K562 (cell line): ENCODE results near the gene EPHB2. TPM values are rescaled to one million over a fixed set of nuclear protein-coding genes. Genes with fewer than 3 reads are reported as not detected.

Source experiments
- ATAC-seq: fragments of 200-7000 bp; cut with Tn5 transposase; 3 replicates; pipeline ENCODE4 v1.9.1; 2020; ENCODE audit warnings: moderate library complexity
- BruUV-seq: library from RNA; stranded (reverse); fragments of 400-500 nt; replicated peaks from 2 replicates; lab custom pipeline; 2021; lab: Mats Ljungman, UMichigan
- CTCF ChIA-PET: fragments of 300-600 bp; formaldehyde crosslinking; extraction: SDS; loops from one replicate; lab custom pipeline; 2021; ENCODE audit warnings: low intra/inter-chr PET ratio; lab: Yijun Ruan, JAX
- POLR2A ChIA-PET: fragments of 300-600, 350-650 bp; sonication (Branson Sonifier 250); formaldehyde crosslinking; extraction: SDS; loops from one replicate; lab custom pipeline; 2021; ENCODE audit warnings: antibody characterized with exemption, inconsistent platforms; lab: Yijun Ruan, JAX
- DNase-seq, 4 experiments: peaks; one replicate each; pipeline versions ENCODE4 v3.0.0 to v3.0.0-alpha.2; 2011 to 2018; ENCODE audit warnings: low spot score in 3 of 4, mixed read lengths in 3 of 4; ENCODE audit errors: extremely low read depth in 1 of 4
- FAIRE-seq: peaks from 2 replicates; lab custom pipeline; 2011; peaks lifted over from hg19 to GRCh38; lab: Jason Lieb, UNC
- H2AFZ ChIP-seq: 2 replicates; pipeline ENCODE4 v1.6.0; 2011; ENCODE audit warnings: low read depth, low read length, control low read depth, inconsistent platforms
- H3K27ac ChIP-seq: fragments of 200-600 bp; 3 replicates; pipeline ENCODE4 v1.8.0; 2011; ENCODE audit warnings: low read depth, mild to moderate bottlenecking, control low read depth, inconsistent platforms, low read length, moderate library complexity, mixed read lengths; ENCODE audit errors: extremely low read depth
- H3K27me3 ChIP-seq, 2 experiments: fragments of 300-600 bp in 1 of 2; 2 replicates in 1 of 2; 3 replicates in 1 of 2; pipeline versions ENCODE4 v1.6.0 to v1.8.0; 2011; ENCODE audit warnings: inconsistent platforms in 2 of 2, low read length in 2 of 2, mild to moderate bottlenecking in 1 of 2, mixed read lengths in 1 of 2, moderate library complexity in 1 of 2; ENCODE audit not compliant: control insufficient read depth in 2 of 2, insufficient read depth in 2 of 2
- H3K36me3 ChIP-seq: fragments of 300-600 bp; 3 replicates; pipeline ENCODE4 v1.8.0; 2011; ENCODE audit warnings: mild to moderate bottlenecking, low read length, inconsistent platforms; ENCODE audit not compliant: control insufficient read depth, insufficient read depth
- H3K4me1 ChIP-seq, 2 experiments: fragments of 200-600 bp in 1 of 2; replicated peaks in 1 of 2; 2 replicates in 1 of 2; 3 replicates in 1 of 2; pipeline versions ENCODE4 v1.5.1 to v1.8.0; 2011; ENCODE audit warnings: inconsistent platforms in 2 of 2, low read length in 2 of 2, mild to moderate bottlenecking in 1 of 2, mixed read lengths in 1 of 2, moderate library complexity in 1 of 2; ENCODE audit not compliant: control insufficient read depth in 2 of 2, insufficient read depth in 2 of 2
- H3K4me2 ChIP-seq: 2 replicates; pipeline ENCODE4 v1.6.1; 2011; ENCODE audit warnings: low read length, control low read depth, inconsistent platforms, mixed read lengths; ENCODE audit not compliant: insufficient read depth
- H3K4me3 ChIP-seq: fragments of 200-600 bp; sonication (generic), shearing (Covaris generic); 2 replicates; pipeline ENCODE4 v1.5.1; 2016; ENCODE audit warnings: control low read depth, inconsistent platforms
- H3K79me2 ChIP-seq: fragments of 200-600 bp; 3 replicates; pipeline ENCODE4 v1.8.0; 2011; ENCODE audit warnings: low read length, inconsistent platforms; ENCODE audit not compliant: control insufficient read depth, insufficient read depth
- H3K9ac ChIP-seq, 2 experiments: 2 replicates each; pipeline versions ENCODE4 v1.6.0 to v1.6.1; 2011; ENCODE audit warnings: low read depth in 2 of 2, low read length in 2 of 2, control low read depth in 1 of 2, inconsistent platforms in 1 of 2, mild to moderate bottlenecking in 1 of 2, mixed read lengths in 1 of 2; ENCODE audit not compliant: insufficient read depth in 1 of 2
- H3K9me1 ChIP-seq: one replicate; pipeline ENCODE4 v1.6.0; 2011; ENCODE audit warnings: inconsistent platforms, mild to moderate bottlenecking, low read length, moderate library complexity; ENCODE audit not compliant: control insufficient read depth, insufficient read depth
- H3K9me3 ChIP-seq: replicated peaks from 2 replicates; pipeline ENCODE4 v1.5.1; 2011; ENCODE audit warnings: low read depth, low read length, inconsistent platforms; ENCODE audit not compliant: control insufficient read depth, insufficient read depth
- H4K20me1 ChIP-seq: replicated peaks from 2 replicates; pipeline ENCODE4 v1.6.1; 2011; ENCODE audit warnings: low read length, inconsistent platforms, mixed read lengths; ENCODE audit not compliant: control insufficient read depth, insufficient read depth
- BCOR ChIP-seq: fragments of 450-650 bp; IDR thresholded peaks from 2 replicates; pipeline ENCODE4 v1.6.1; 2016
- E2F6 ChIP-seq, 2 experiments: IDR thresholded peaks; 2 replicates each; pipeline ENCODE4 v1.6.1; 2011; ENCODE audit warnings: borderline replicate concordance in 1 of 2, control low read depth in 1 of 2, low read depth in 1 of 2, low read length in 1 of 2, mild to moderate bottlenecking in 1 of 2, mixed read lengths in 1 of 2, moderate library complexity in 1 of 2; ENCODE audit not compliant: insufficient read depth in 1 of 2, insufficient read length in 1 of 2, poor library complexity in 1 of 2, severe bottlenecking in 1 of 2; ENCODE audit errors: extremely low read depth in 1 of 2
- EGR1 ChIP-seq: fragments of 450-650 bp; conservative IDR thresholded peaks from 2 replicates; pipeline ENCODE4 v1.6.1; 2017; ENCODE audit warnings: mild to moderate bottlenecking
- IRF2 ChIP-seq: sonication (generic); formaldehyde crosslinking; IDR thresholded peaks from 2 replicates; pipeline ENCODE4 v1.8.1; 2022; ENCODE audit warnings: mild to moderate bottlenecking, missing genetic modification reagents
- RBM39 ChIP-seq: fragments of 200-400 bp; formaldehyde crosslinking; optimal IDR thresholded peaks from 2 replicates; pipeline ENCODE3; 2018; ENCODE audit warnings: low read depth, low read length
- RFX1 ChIP-seq: fragments of 450-650 bp; IDR thresholded peaks from 2 replicates; pipeline ENCODE4 v1.6.1; 2016; ENCODE audit warnings: mild to moderate bottlenecking, moderate library complexity
- RFX7 ChIP-seq: fragments of 250-450 bp; sonication (Bioruptor Pico); IDR thresholded peaks from 2 replicates; pipeline ENCODE4 v1.5.1; 2021; ENCODE audit warnings: mild to moderate bottlenecking
- ZFPM2 ChIP-seq: fragments of 250-450 bp; sonication (Bioruptor Pico); IDR thresholded peaks from 2 replicates; pipeline ENCODE4 v1.5.1; 2022; ENCODE audit warnings: mild to moderate bottlenecking
- ZFX ChIP-seq: sonication (generic); formaldehyde crosslinking; IDR thresholded peaks from 2 replicates; pipeline ENCODE4 v1.8.0; 2022; ENCODE audit warnings: mild to moderate bottlenecking, missing genetic modification reagents, moderate library complexity
- ZNF23 ChIP-seq: fragments of 250-450 bp; sonication (Bioruptor Pico); IDR thresholded peaks from 2 replicates; pipeline ENCODE4 v1.4.0; 2020; ENCODE audit warnings: mild to moderate bottlenecking
- WGBS: fragments of 100-300 bp; shearing (Covaris generic); methylation state at CpG from one replicate; pipeline ENCODE4 v1.1.6; 2016; ENCODE audit warnings: low coverage, mixed read lengths; ENCODE audit not compliant: insufficient coverage; ENCODE audit errors: missing lambda C conversion rate; 5-methylcytosine and 5-hydroxymethylcytosine counted together
- in situ Hi-C: fragments of 300-500 bp; cut with MboI; formaldehyde crosslinking; loops from 4 replicates; pipeline ENCODE4 v1.15.0; 2018; ENCODE audit warnings: inconsistent platforms, mixed read lengths
- intact Hi-C: fragments of 100-400 bp; cut with micrococcal nuclease; formaldehyde crosslinking; loops from 2 replicates; pipeline ENCODE4 v1.14.2; 2022
- polyA plus RNA-seq, 8 experiments: library from polyadenylated mRNA; depleted of rRNA in 4 of 8; stranded (reverse) in 5 of 8; unstranded in 3 of 8; fragments of >200 nt; fragmentation: Nextera tagmentation in 2 of 8; fragmentation: Illumina TruSeq in 1 of 8; extraction: Ambion mirVana in 2 of 8; extraction: Trizol in 1 of 8; gene quantifications; 2 replicates each; pipeline versions ENCODE4 v1.2.1 to v1.2.3, GENCODE V29; 2011 to 2014; ENCODE audit warnings: inconsistent platforms in 1 of 8, missing spikeins in 1 of 8
- total RNA-seq, 7 experiments: library from RNA; depleted of rRNA in 6 of 7; stranded (reverse); fragments of >200 nt in 6 of 7; fragmentation: Illumina TruSeq in 2 of 7; extraction: Trizol in 2 of 7; gene quantifications; 2 replicates each; pipeline versions ENCODE4 v1.2.1 to v1.2.3, GENCODE V29; 2011 to 2021; ENCODE audit warnings: low replicate concordance in 1 of 7
- TF ChIP-seq, protein P1 (sequence below), 2 experiments: fragments of 450-650 bp; IDR thresholded peaks; 2 replicates each; pipeline ENCODE4 v1.6.1; 2016

Gene EPHB2
- total and polyA plus RNA-seq, 9 of the 15 experiments (the other 6 are each of a cell fraction or from before 2014, with no cell fraction given) = not detected

DNA sequence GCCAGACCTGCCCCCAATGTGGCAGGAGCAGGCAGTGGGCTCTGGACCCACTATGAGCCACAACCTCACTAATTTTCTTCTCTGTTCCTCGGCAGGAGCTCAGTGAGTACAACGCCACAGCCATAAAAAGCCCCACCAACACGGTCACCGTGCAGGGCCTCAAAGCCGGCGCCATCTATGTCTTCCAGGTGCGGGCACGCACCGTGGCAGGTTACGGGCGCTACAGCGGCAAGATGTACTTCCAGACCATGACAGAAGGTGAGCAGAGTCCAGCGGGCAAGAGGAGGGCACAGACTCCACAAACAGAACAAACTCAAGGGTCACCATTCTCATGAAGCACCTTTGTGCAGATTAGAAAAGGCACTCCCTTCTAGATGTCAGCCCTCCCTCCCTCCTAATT, 182.2 kb downstream of the EPHB2 start:
- ChIA-PET CTCF (no interaction called here), POLR2A (interaction anchor here (0.6 kb wide), 1 partner anchor 85 kb away, joined by 6 read pairs; no protein-coding TSS in a partner anchor)
- Histone ChIP-seq H4K20me1 (no peaks in the 10 kb centered on the region; the same call in 1 of the 2 replicates), H3K4me1 (no peaks in the 10 kb centered on the region), H3K36me3 (no peaks in the 10 kb centered on the region), H3K9me1 (no peaks in the 10 kb centered on the region), H3K79me2 (no peaks in the 10 kb centered on the region), H3K9me3 (no peaks in the 10 kb centered on the region), H3K4me3 (no peak overlapping the region), H3K9ac (no peak overlapping the region), H2AFZ (no peak overlapping the region), H3K27ac (no peak overlapping the region), H3K27me3 (peaks cover 7 to 29% of the 10 kb centered on the region in 2 experiments; a peak in 4 of 5 replicates), H3K4me2 (no peak overlapping the region)
- BruUV-seq = no TSS peak
- ATAC-seq (no peak), FAIRE-seq (no peak), DNase-seq (no peak)
- 2% methylated on average over 13 of the region's 13 CpGs for WGBS
- in situ Hi-C loops = no loop called here
- intact Hi-C loops = no loop called here
- no peak for TF ChIP-seq RBM39
- no peak for TF ChIP-seq IRF2 (CRISPR knock-in tag)
- TF ChIP-seq E2F6 (IDR thresholded peaks at IDR 0.05; ENCODE audit: borderline replicate concordance in 1 of 2, extremely low read depth in 1 of 2, insufficient read depth in 1 of 2, insufficient read length in 1 of 2, low read depth in 1 of 2, low read length in 1 of 2, poor library complexity in 1 of 2, severe bottlenecking in 1 of 2) = no peak

DNA sequence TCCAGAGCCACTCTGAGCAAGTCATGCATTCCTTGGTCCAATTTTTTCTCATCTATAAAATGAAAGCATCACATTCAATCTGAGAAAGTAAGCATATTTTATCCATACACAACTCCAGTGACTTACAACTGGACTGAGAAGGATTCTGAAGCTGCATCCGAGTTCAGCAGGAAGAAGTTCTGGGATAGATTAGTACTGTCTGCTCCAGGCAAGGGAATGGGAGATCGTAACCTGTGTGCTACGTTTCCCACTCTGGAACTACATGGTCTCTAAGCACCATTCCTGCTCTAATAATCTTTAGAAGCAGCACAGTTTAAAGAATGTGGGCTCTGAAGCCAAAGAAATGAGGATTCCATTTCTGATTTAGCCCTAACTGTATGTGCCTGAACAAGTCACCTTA, 182.7 kb downstream of the EPHB2 start:
- H3K27me3 ChIP-seq = peaks cover 8 to 34% of the 10 kb centered on the region in 2 experiments; a peak in 4 of 5 replicates
- CTCF ChIA-PET = no interaction called here
- no peak overlapping the region for H3K4me3 ChIP-seq
- no TSS peak for BruUV-seq
- POLR2A ChIA-PET = interaction anchor here (0.6 kb wide), 2 partner anchors 12 to 86 kb away, joined by 3 to 6 read pairs; no protein-coding TSS in a partner anchor
- H3K9me1 ChIP-seq = no peaks in the 10 kb centered on the region
- intact Hi-C loops (no loop called here), in situ Hi-C loops (no loop called here)
- WGBS = 3% methylated on average over 3 of the region's 3 CpGs
- no peak overlapping the region for H3K9ac ChIP-seq
- no peak overlapping the region for H3K27ac ChIP-seq
- H3K79me2 ChIP-seq = no peaks in the 10 kb centered on the region
- H3K4me2 ChIP-seq = no peak overlapping the region
- DNase-seq = no peak
- no peaks in the 10 kb centered on the region for H3K36me3 ChIP-seq
- FAIRE-seq = no peak
- no peaks in the 10 kb centered on the region for H3K9me3 ChIP-seq
- no peaks in the 10 kb centered on the region; the same call in 1 of the 2 replicates for H4K20me1 ChIP-seq
- H2AFZ ChIP-seq = no peak overlapping the region
- H3K4me1 ChIP-seq = no peaks in the 10 kb centered on the region
- no peak for ATAC-seq
- TF ChIP-seq ZFX (CRISPR knock-in tag) = no peak
- TF ChIP-seq RFX1 = no peak
- TF ChIP-seq ZNF23 (CRISPR knock-in tag) = peak; percentile 93
- TF ChIP-seq, protein P1, sequence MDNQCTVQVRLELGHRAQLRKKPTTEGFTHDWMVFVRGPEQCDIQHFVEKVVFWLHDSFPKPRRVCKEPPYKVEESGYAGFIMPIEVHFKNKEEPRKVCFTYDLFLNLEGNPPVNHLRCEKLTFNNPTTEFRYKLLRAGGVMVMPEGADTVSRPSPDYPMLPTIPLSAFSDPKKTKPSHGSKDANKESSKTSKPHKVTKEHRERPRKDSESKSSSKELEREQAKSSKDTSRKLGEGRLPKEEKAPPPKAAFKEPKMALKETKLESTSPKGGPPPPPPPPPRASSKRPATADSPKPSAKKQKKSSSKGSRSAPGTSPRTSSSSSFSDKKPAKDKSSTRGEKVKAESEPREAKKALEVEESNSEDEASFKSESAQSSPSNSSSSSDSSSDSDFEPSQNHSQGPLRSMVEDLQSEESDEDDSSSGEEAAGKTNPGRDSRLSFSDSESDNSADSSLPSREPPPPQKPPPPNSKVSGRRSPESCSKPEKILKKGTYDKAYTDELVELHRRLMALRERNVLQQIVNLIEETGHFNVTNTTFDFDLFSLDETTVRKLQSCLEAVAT (IDR thresholded peaks at IDR 0.05) = peak in 1 of 2 experiments; percentile 95; a peak in 2 of 4 replicates
- TF ChIP-seq RFX7 = no peak
- TF ChIP-seq BCOR = no peak
- no peak for TF ChIP-seq EGR1
- no peak for TF ChIP-seq ZFPM2
